HG02943 (cell line): ENCODE measurements around the gene BCR.

Source experiments
- ATAC-seq: cut with Tn5 transposase; IDR thresholded peaks from one replicate; pipeline ENCODE4 v1.9.1; 2021; ENCODE audit warnings: mild to moderate bottlenecking, low read depth, moderate library complexity; ENCODE audit not compliant: unreplicated experiment

BCR gene

GRCh38 chr22:23150762-23151161 lies 29.5 kb upstream of the BCR start:
- ATAC-seq: no peak

- ATAC-seq: no peak
These were observed 28.5 kb upstream of the BCR start for GRCh38 chr22:23151827-23152226.

GRCh38 chr22:23152238-23153114 lies 27.8 kb upstream of the BCR start:
- ATAC-seq: no peak

- no peak for ATAC-seq
These were observed 26.3 kb upstream of the BCR start for GRCh38 chr22:23153994-23154393.

GRCh38 chr22:23154461-23154860 lies 25.8 kb upstream of the BCR start:
- no peak for ATAC-seq

GRCh38 chr22:23155143-23155542 lies 25.2 kb upstream of the BCR start:
- no peak for ATAC-seq

GRCh38 chr22:23155831-23156230 lies 24.5 kb upstream of the BCR start:
- ATAC-seq: no peak

GRCh38 chr22:23156286-23156685 lies 24.0 kb upstream of the BCR start:
- ATAC-seq: no peak

GRCh38 chr22:23157560-23158515 lies 22.5 kb upstream of the BCR start:
- ATAC-seq: no peak

- ATAC-seq: no peak
These were observed 21.6 kb upstream of the BCR start for GRCh38 chr22:23158516-23159290.

GRCh38 chr22:23159291-23159630 lies 21.0 kb upstream of the BCR start:
- ATAC-seq: no peak

- no peak for ATAC-seq
These were observed 19.3 kb upstream of the BCR start for GRCh38 chr22:23161029-23161428.

- ATAC-seq: no peak
These were observed 18.7 kb upstream of the BCR start for GRCh38 chr22:23161574-23161973.

GRCh38 chr22:23163665-23164064 lies 16.6 kb upstream of the BCR start:
- no peak for ATAC-seq

GRCh38 chr22:23164091-23164490 lies 16.2 kb upstream of the BCR start:
- no peak for ATAC-seq

- ATAC-seq: no peak
These were observed 14.1 kb upstream of the BCR start for GRCh38 chr22:23166042-23166831.

- no peak for ATAC-seq
These were observed 13.3 kb upstream of the BCR start for GRCh38 chr22:23166841-23167616.

GRCh38 chr22:23168391-23169042 lies 11.8 kb upstream of the BCR start:
- ATAC-seq: no peak

GRCh38 chr22:23169043-23169406 lies 11.3 kb upstream of the BCR start:
- ATAC-seq: no peak
